HepG2 (cell line): ENCODE results near the gene ATG4B. TPM values are rescaled to one million over a fixed set of nuclear protein-coding genes. Genes with fewer than 3 reads are reported as not detected.

Experiments used
- ATF5 ChIP-seq: sonication (generic); formaldehyde crosslinking; IDR thresholded peaks from 2 replicates; pipeline ENCODE4 v1.4.0; 2020; ENCODE audit warnings: mild to moderate bottlenecking, low read depth, missing genetic modification reagents
- GTF2F1 ChIP-seq: fragments of 150-350 bp; IDR thresholded peaks from 2 replicates; pipeline ENCODE4 v1.6.1; 2014; ENCODE audit warnings: low read length
- MAX ChIP-seq: IDR thresholded peaks from 2 replicates; pipeline ENCODE4 v1.6.1; 2012; ENCODE audit warnings: inconsistent platforms
- MLLT10 ChIP-seq: sonication (generic); formaldehyde crosslinking; IDR thresholded peaks from 2 replicates; pipeline ENCODE4 v1.4.0; 2020; ENCODE audit warnings: missing genetic modification reagents
- NFAT5 ChIP-seq: sonication (generic); formaldehyde crosslinking; IDR thresholded peaks from 2 replicates; pipeline ENCODE4 v1.4.0; 2020; ENCODE audit warnings: missing genetic modification reagents
- PATZ1 ChIP-seq: sonication (generic); formaldehyde crosslinking; IDR thresholded peaks from 2 replicates; pipeline ENCODE4 v1.4.0; 2020; ENCODE audit warnings: missing genetic modification reagents
- RNF2 ChIP-seq: fragments of 450-650 bp; conservative IDR thresholded peaks from 2 replicates; pipeline ENCODE4 v1.6.1; 2016; ENCODE audit warnings: low read depth
- ZNF503 ChIP-seq: sonication (generic); formaldehyde crosslinking; IDR thresholded peaks from 2 replicates; pipeline ENCODE4 v1.4.0; 2020; ENCODE audit warnings: missing genetic modification reagents
- ZNF512B ChIP-seq: sonication (generic); formaldehyde crosslinking; IDR thresholded peaks from 2 replicates; pipeline ENCODE4 v1.5.1; 2020; ENCODE audit warnings: missing genetic modification reagents, mild to moderate bottlenecking, borderline replicate concordance
- ZNF572 ChIP-seq: sonication (generic); formaldehyde crosslinking; IDR thresholded peaks from 2 replicates; pipeline ENCODE4 v1.5.1; 2020; ENCODE audit warnings: mild to moderate bottlenecking, missing genetic modification reagents
- ZNF704 ChIP-seq: sonication (generic); formaldehyde crosslinking; IDR thresholded peaks from 2 replicates; pipeline ENCODE4 v1.8.1; 2023; ENCODE audit warnings: mild to moderate bottlenecking, inconsistent platforms, moderate library complexity, missing genetic modification reagents, borderline replicate concordance
- ZNF768 ChIP-seq: sonication (generic); formaldehyde crosslinking; IDR thresholded peaks from 2 replicates; pipeline ENCODE4 v1.4.0; 2020; ENCODE audit warnings: missing genetic modification reagents
- ZNF891 ChIP-seq: sonication (generic); formaldehyde crosslinking; IDR thresholded peaks from 2 replicates; pipeline ENCODE4 v1.5.0; 2020; ENCODE audit warnings: mild to moderate bottlenecking, missing genetic modification reagents
- polyA plus RNA-seq, 8 experiments: library from polyadenylated mRNA; depleted of rRNA in 3 of 8; stranded (reverse) in 7 of 8; unstranded in 1 of 8; fragments of >200 nt; fragmentation: Illumina TruSeq in 4 of 8; extraction: Trizol in 4 of 8; gene quantifications; 2 replicates each; pipeline versions ENCODE4 v1.2.1 to v1.2.3, GENCODE V29; 2011 to 2016; ENCODE audit warnings: low read depth in 4 of 8, missing spikeins in 1 of 8, mixed read lengths in 1 of 8; ENCODE audit not compliant: insufficient read depth in 1 of 8
- total RNA-seq, 5 experiments: library from RNA; depleted of rRNA; stranded (reverse); fragments of >200 nt; fragmentation: Illumina TruSeq; extraction: Trizol; gene quantifications; 2 replicates each; pipeline ENCODE4 v1.2.3, GENCODE V29; 2016; ENCODE audit warnings: low read depth in 1 of 5

Gene ATG4B
- total and polyA plus RNA-seq, 2 of the 13 experiments (the other 11 are each of a cell fraction or from before 2014, with no cell fraction given), result 95.5 to 239 TPM

- TF ChIP-seq ZNF704 (CRISPR knock-in tag), result peak; percentile 83; the same call in 1 of the 2 replicates
- TF ChIP-seq ZNF572 (CRISPR knock-in tag), result no peak
- 0 out of 2 replicates have a peak, but pooled peaks have one; percentile 38 for TF ChIP-seq ATF5 (CRISPR knock-in tag)
- peak; percentile 42; the same call in 1 of the 2 replicates for TF ChIP-seq ZNF503 (CRISPR knock-in tag)
- TF ChIP-seq MLLT10, result no peak
- peak; percentile 93 for TF ChIP-seq MAX
- peak; percentile 85 for TF ChIP-seq NFAT5 (CRISPR knock-in tag)
- TF ChIP-seq ZNF512B (CRISPR knock-in tag), result no peak
- peak; percentile 87; the same call in 1 of the 2 replicates for TF ChIP-seq RNF2
- peak; percentile 82 for TF ChIP-seq PATZ1 (CRISPR knock-in tag)
- TF ChIP-seq ZNF891 (CRISPR knock-in tag), result peak; percentile 86; the same call in 1 of the 2 replicates
- no peak for TF ChIP-seq GTF2F1
- TF ChIP-seq ZNF768, result peak; percentile 54
Measured at GRCh38 chr2:241686650-241687425, 49.3 kb downstream of the ATG4B start, which contains the start of gene DTYMK (continued).
